HUES64 (cell line): Measurements from ENCODE around the gene KRTAP2-4. TPM values are rescaled to one million over a fixed set of nuclear protein-coding genes. Genes with fewer than 3 reads are reported as not detected.
"Not testable (repeated sequence)": the region's sequence is repeated elsewhere in the genome, so short reads cannot be mapped to it uniquely, and the experiment has no call there.

Source experiments
- H3K27ac ChIP-seq: 2 replicates; pipeline ENCODE4 v1.7.0; 2013; ENCODE audit warnings: low read depth, low read length, inconsistent platforms
- H3K27me3 ChIP-seq: 2 replicates; pipeline ENCODE4 v1.6.1; 2013; ENCODE audit warnings: mild to moderate bottlenecking, low read length; ENCODE audit not compliant: insufficient read depth
- H3K36me3 ChIP-seq: 2 replicates; pipeline ENCODE4 v1.6.1; 2013; ENCODE audit warnings: mild to moderate bottlenecking, low read length; ENCODE audit not compliant: insufficient read depth
- H3K4me1 ChIP-seq: 2 replicates; pipeline ENCODE4 v1.6.1; 2013; ENCODE audit warnings: mild to moderate bottlenecking, low read length, moderate library complexity; ENCODE audit not compliant: insufficient read depth
- H3K4me3 ChIP-seq: 2 replicates; pipeline ENCODE4 v1.5.1; 2013; ENCODE audit warnings: mild to moderate bottlenecking, low read length, moderate library complexity
- H3K9ac ChIP-seq: 2 replicates; pipeline ENCODE4 v1.6.1; 2013; ENCODE audit warnings: mild to moderate bottlenecking, low read depth, low read length
- H3K9me3 ChIP-seq: 2 replicates; pipeline ENCODE4 v1.6.1; 2013; ENCODE audit warnings: low read depth, low read length; ENCODE audit not compliant: insufficient read depth
- WGBS: fragments of 150-250, 120-280 bp; methylation state at CpG from one replicate; pipeline ENCODE4 v1.1.7; 2013; ENCODE audit warnings: missing lambda C conversion rate; 5-methylcytosine and 5-hydroxymethylcytosine counted together
- polyA plus RNA-seq, 2 experiments: library from polyadenylated mRNA; stranded (reverse); fragments of 50-300 nt; gene quantifications; one replicate each; pipeline ENCODE4 v1.2.3, GENCODE V29; 2013

KRTAP2-4 gene, protein sequence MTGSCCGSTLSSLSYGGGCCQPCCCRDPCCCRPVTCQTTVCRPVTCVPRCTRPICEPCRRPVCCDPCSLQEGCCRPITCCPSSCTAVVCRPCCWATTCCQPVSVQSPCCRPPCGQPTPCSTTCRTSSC
- not detected for polyA plus RNA-seq (2013, experiment 1 of 2)
- not detected for polyA plus RNA-seq (2013, experiment 2 of 2)

DNA sequence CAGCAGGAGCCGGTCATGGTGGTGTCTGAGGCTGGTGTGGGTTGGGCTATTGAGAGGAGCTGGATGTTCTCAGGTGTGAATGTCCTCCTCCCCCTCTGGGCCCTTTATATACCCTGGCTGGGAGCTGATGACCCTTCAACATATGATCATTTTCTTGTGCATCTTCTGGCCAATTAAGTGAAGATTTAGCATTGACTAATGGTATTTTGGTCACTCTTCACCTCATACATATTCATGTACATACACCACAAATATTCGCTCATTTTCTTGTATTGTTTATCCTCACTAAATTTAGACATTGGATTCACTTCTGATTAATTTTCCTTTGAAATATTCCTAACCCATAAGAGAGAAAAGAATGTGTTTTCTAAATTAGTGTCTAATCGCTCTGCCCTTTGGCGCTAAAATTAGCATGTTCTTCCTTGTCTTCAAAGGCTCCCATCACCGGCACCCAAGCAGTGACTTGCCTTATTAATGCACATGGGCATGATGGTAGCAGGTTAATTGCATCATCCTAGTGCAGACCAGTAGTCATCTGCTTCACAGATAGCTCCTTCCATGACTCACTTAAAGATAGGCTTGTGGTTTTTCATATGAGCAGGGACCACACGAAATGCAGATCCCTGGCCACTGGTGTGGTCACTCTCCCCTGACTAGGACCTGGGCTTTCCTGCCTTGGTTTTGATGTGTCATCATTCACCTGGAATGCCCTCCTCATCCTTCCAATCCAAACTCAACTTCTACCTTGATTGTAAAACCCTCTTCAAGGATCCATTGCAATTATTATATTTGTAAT, at the start of gene KRTAP2-4:
TSS of gene KRTAP2-4 (minus strand) at position 51 of the 796 bp plus-strand sequence. CDS start at position 17, 34 bp downstream.
- no peak within 1 kb of the TSS for H3K4me3 ChIP-seq
- no peak within 1 kb of the TSS for H3K27ac ChIP-seq
- no peak within 1 kb of the TSS for H3K9ac ChIP-seq
- H3K36me3 ChIP-seq = no peaks in the 10 kb centered on the region
- H3K9me3 ChIP-seq = no peaks in the 10 kb centered on the region
- H3K4me1 ChIP-seq = no peaks in the 10 kb centered on the region
- 93% methylated on average over 6 of the region's 6 CpGs for WGBS
- H3K27me3 ChIP-seq = no peaks in the 10 kb centered on the region

GRCh38 chr17:41111151-41111885, 45.6 kb upstream of the KRTAP2-4 start:
- Histone ChIP-seq H3K36me3 (no peaks in the 10 kb centered on the region), H3K27me3 (no peaks in the 10 kb centered on the region), H3K9me3 (peaks cover 33% of the 10 kb centered on the region), H3K9ac (no peak overlapping the region), H3K4me1 (peaks cover 21% of the 10 kb centered on the region), H3K27ac (no peak overlapping the region), H3K4me3 (no peak overlapping the region)
- 91% methylated on average over 1 of the region's 2 CpGs for WGBS

- 40% methylated on average over 1 of the region's 1 CpG for WGBS
Measured at GRCh38 chr17:41108728-41109386, 43.2 kb upstream of the KRTAP2-4 start.

GRCh38 chr17:41107941-41108450, 42.3 kb upstream of the KRTAP2-4 start:
- no peak overlapping the region for H3K4me3 ChIP-seq
- peaks cover 21% of the 10 kb centered on the region for H3K4me1 ChIP-seq
- H3K9ac ChIP-seq = no peak overlapping the region
- H3K27ac ChIP-seq = peak overlapping the region; percentile 41; the same call in 1 of the 2 replicates
- H3K27me3 ChIP-seq = no peaks in the 10 kb centered on the region
- 100% methylated on average over 1 of the region's 1 CpG for WGBS
- peaks cover 26% of the 10 kb centered on the region for H3K9me3 ChIP-seq
- no peaks in the 10 kb centered on the region for H3K36me3 ChIP-seq

More at GRCh38 chr17:41108728-41109386, 43.2 kb upstream of the KRTAP2-4 start:
- not testable (repeated sequence) for H3K27ac ChIP-seq, H3K36me3 ChIP-seq, H3K4me3 ChIP-seq, H3K27me3 ChIP-seq, H3K9ac ChIP-seq
- H3K9me3 ChIP-seq = peaks cover 30% of the 10 kb centered on the region
- peaks cover 21% of the 10 kb centered on the region for H3K4me1 ChIP-seq

GRCh38 chr17:41105347-41105746, 39.7 kb upstream of the KRTAP2-4 start, which contains the start of gene KRTAP4-9:
Gene KRTAP4-9 (plus strand): TSS chr17:41105389. CDS start chr17:41105389, 0 bp downstream.
- not testable (repeated sequence) for H3K36me3 ChIP-seq, H3K4me3 ChIP-seq, H3K9ac ChIP-seq, H3K9me3 ChIP-seq, H3K27me3 ChIP-seq, H3K27ac ChIP-seq
- H3K4me1 ChIP-seq = peaks cover 21% of the 10 kb centered on the region
- WGBS = 87% methylated on average over 10 of the region's 10 CpGs

DNA sequence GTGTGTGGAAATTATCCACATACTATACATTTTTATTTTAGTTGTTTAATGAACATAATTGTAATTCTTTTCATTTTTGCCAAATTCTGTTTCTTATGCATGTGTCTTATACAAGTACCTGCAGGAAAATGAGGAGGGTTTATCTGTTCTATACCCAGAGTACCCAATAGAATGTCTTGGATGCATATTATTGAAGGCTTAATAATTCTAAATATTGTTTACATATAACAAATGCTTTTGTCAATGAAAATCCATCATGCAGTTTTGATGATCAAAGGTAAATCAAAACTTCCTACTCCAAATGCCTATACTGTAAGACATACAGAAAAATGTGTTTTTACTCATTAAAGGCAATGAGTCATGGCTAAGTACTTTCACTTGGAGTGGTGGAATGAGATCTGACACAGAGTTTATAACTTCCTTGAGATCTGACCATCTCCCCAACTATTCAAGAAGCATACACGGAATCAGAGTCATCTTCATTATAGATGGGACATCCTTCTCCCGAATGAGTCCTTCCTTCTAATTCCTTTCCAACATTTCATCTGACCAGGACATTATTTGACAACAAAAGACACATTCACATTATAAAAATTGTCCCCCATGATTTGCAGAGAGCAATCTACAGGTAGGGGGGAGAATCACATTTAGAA, 38.8 kb upstream of the KRTAP2-4 start:
- H3K27ac ChIP-seq, H3K9me3 ChIP-seq, H3K27me3 ChIP-seq, H3K4me3 ChIP-seq, H3K36me3 ChIP-seq, H3K9ac ChIP-seq: not testable (repeated sequence)
- WGBS = 88% methylated on average over 2 of the region's 2 CpGs
- H3K4me1 ChIP-seq = peaks cover 21% of the 10 kb centered on the region

DNA sequence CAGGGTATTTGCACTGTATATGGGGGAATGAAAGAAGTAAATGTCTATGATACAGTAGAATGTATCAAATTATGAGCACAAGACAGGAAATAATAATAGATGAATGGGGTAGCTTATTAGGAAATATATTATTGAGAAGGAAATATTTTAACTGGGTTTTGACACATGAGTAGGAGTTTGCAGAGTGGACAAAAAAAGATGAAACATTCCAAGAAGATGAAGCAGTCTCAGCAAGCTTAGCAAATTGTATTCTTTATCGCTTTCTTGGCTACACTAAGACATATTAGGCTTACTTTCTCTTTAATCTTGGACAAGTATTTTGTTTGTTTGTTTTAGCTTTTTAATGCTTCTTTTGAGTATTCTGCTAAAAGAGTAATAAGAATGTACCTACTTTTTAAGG, 38.2 kb upstream of the KRTAP2-4 start:
- Histone ChIP-seq H3K4me3 (no peak overlapping the region), H3K27ac (no peak overlapping the region), H3K9ac (no peak overlapping the region), H3K36me3 (no peaks in the 10 kb centered on the region), H3K27me3 (no peaks in the 10 kb centered on the region), H3K9me3 (no peaks in the 10 kb centered on the region), H3K4me1 (peaks cover 21% of the 10 kb centered on the region)
- no CpG with 5 or more reads among the region's 1 CpG for WGBS

GRCh38 chr17:41101586-41102259, 36.0 kb upstream of the KRTAP2-4 start, which contains the start of gene KRTAP4-16:
Gene KRTAP4-16 (minus strand): TSS chr17:41102209. CDS start chr17:41102209, 0 bp downstream.
- Histone ChIP-seq H3K4me1 (peaks cover 4% of the 10 kb centered on the region), H3K36me3 (no peaks in the 10 kb centered on the region), H3K9me3 (no peaks in the 10 kb centered on the region), H3K9ac (no peak within 1 kb of the TSS), H3K4me3 (no peak within 1 kb of the TSS), H3K27me3 (no peaks in the 10 kb centered on the region), H3K27ac (no peak within 1 kb of the TSS)
- WGBS = 61% methylated on average over 9 of the region's 10 CpGs

DNA sequence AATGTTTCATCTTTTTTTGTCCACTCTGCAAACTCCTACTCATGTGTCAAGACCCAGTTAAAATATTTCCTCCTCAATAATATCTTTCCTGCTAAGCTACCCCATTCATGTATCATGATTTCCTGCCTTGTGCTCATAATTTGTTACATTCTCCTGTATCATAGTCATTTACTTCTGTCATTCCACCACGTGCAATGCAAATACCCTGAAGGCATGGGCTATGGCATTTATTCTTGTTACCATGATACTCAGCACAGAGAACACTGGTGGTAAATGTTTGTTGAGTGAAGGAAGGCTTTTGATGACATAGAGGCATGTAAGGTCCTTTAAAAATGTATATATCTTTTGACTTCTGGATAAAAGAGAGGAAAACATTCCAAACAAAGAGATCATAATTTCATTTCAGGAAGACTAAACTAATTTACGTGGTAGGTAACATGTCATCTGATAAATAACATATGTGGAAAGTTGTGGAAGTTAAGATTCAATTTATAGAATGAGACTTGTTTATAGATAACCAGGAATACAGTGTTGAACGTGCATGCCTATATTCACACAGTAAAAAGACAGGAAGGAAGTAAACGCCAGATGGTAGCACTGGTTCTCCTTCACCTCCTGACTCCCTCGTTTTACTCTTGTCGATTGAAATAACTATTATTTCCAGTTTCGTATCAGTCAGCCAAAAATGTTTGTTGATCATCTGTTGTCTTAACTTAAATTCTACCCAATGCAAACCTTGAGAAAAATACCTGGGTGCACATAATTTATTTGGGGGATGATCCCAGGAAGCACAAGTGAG, 34.2 kb upstream of the KRTAP2-4 start:
- not testable (repeated sequence) for H3K27ac ChIP-seq, H3K36me3 ChIP-seq, H3K4me1 ChIP-seq, H3K27me3 ChIP-seq, H3K9ac ChIP-seq, H3K9me3 ChIP-seq, H3K4me3 ChIP-seq
- 95% methylated on average over 7 of the region's 7 CpGs for WGBS
